ENCODE data around the gene ATP6V1G1. TPM values are rescaled to one million over a fixed set of nuclear protein-coding genes. Genes with fewer than 3 reads are reported as not detected.

ATP6V1G1 gene
- total and polyA plus RNA-seq, 4 donors, result 102 to 213 (median 168) TPM

DNA sequence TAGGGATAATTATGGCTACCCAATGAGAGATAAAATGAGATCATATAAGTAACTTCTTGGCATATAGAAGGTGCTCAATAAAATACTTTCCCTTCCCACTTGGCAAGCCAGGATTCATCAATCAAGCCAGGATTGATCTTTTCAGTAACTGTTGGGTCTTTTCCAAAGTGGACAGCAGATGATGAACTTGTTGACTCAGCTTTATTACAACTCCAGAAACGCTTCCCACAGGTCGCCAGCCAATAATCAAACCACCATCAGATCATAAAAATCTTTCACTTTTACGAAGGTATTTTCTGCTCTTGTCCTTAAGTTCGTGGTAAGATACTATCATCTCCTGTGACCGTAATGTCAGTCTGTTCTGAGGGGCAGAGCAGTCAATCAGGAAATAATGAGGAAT, 42.5 kb upstream of the ATP6V1G1 start:
- 74 to 77% methylated on average over 5 of the region's 5 CpGs for WGBS, 2 donors
- Histone ChIP-seq H3K27ac (ENCODE audit: low read depth in 1 of 2, low read length in 1 of 2) (no peak overlapping the region), H3K4me3 (no peak overlapping the region), H3K27me3 (ENCODE audit: control insufficient read depth in 3 of 3, insufficient read depth in 3 of 3, low read length in 2 of 3) (peaks cover 0 to 3% (median 0%) of the 10 kb centered on the region in 3 donors), H3K4me1 (ENCODE audit: control insufficient read depth in 5 of 5, insufficient read depth in 5 of 5, low read length in 5 of 5) (no peaks in the 10 kb centered on the region), H3K9ac (ENCODE audit: insufficient read depth in 1 of 2, low read length in 2 of 2) (no peak overlapping the region), H3K9me3 (ENCODE audit: control insufficient read depth in 4 of 4, insufficient read depth in 3 of 4, low read length in 3 of 4) (peaks cover 0 to 3% (median 0%) of the 10 kb centered on the region in 4 donors), H3K36me3 (ENCODE audit: control insufficient read depth in 4 of 4, insufficient read depth in 4 of 4, low read length in 4 of 4) (no peaks in the 10 kb centered on the region)
- DNase-seq (no peak), ATAC-seq (ENCODE audit: insufficient read depth, low FRiP score) (no peak)
- TF ChIP-seq, protein P1, sequence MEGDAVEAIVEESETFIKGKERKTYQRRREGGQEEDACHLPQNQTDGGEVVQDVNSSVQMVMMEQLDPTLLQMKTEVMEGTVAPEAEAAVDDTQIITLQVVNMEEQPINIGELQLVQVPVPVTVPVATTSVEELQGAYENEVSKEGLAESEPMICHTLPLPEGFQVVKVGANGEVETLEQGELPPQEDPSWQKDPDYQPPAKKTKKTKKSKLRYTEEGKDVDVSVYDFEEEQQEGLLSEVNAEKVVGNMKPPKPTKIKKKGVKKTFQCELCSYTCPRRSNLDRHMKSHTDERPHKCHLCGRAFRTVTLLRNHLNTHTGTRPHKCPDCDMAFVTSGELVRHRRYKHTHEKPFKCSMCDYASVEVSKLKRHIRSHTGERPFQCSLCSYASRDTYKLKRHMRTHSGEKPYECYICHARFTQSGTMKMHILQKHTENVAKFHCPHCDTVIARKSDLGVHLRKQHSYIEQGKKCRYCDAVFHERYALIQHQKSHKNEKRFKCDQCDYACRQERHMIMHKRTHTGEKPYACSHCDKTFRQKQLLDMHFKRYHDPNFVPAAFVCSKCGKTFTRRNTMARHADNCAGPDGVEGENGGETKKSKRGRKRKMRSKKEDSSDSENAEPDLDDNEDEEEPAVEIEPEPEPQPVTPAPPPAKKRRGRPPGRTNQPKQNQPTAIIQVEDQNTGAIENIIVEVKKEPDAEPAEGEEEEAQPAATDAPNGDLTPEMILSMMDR (IDR thresholded peaks at IDR 0.05; ENCODE audit: control extremely low read depth, extremely low read depth), result no peak

DNA sequence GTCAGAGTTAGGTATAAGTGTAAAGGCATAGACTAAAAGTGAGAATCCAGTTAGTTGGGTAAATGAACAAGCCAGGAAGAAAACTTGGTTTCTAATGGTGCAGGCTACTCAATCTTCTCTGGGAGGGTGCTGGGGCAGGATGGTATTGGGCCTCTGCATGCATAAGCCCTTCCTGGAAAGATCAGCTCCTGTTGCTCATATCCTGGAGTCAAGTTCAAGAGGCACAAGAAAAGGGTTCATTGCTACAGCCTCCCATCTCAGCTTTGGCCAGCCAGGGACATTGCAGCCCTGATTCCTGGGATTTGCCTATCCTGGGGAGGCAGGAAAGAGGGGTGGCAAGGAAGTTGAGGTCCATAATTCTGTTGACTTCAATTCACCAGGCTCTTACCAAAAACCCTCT, 40.7 kb upstream of the ATP6V1G1 start:
- TF ChIP-seq, protein P1 (IDR thresholded peaks at IDR 0.05; ENCODE audit: control extremely low read depth, extremely low read depth), result no peak
- H3K9ac ChIP-seq (ENCODE audit: insufficient read depth in 1 of 2, low read length in 2 of 2), result no peak overlapping the region
- no peak for DNase-seq

DNA sequence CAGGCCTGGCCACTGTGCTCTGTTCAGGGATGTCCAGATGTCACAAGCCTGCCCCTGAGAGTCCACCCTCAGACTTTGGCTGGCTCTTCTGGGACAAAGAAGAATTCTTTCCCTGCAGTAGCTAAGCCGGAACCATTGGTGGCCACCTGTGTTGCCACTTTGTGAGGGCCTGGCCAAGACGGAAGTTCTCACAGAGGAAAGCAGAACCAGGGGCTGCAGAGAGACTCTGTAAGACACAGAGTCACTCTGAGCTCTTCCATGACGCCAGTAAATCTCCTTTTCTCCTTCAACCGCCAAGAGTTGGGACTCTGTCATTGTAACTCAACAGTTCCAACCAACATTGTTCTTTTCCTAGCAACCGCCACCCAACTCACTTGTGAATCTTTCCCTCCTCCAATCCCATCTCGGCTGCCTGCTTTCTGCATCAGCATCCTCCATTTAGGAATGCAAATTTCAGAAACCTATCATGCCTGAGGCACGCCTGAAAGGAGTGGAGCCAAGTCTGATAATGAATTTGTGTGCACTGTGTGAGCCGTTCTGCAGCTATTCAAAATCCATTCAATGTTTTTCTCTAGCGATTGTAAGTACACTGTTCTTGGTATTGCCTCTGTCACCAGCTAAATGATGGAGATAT, 37.8 kb upstream of the ATP6V1G1 start:
- H3K27ac ChIP-seq (ENCODE audit: low read depth in 1 of 2, low read length in 1 of 2), result no peak overlapping the region
- no peak for DNase-seq
- no peak overlapping the region for H3K4me3 ChIP-seq
- TF ChIP-seq, protein P1 (IDR thresholded peaks at IDR 0.05; ENCODE audit: control extremely low read depth, extremely low read depth), result no peak
- peaks cover 0 to 3% (median 0%) of the 10 kb centered on the region in 4 donors for H3K9me3 ChIP-seq (ENCODE audit: control insufficient read depth in 4 of 4, insufficient read depth in 3 of 4, low read length in 3 of 4)
- H3K27me3 ChIP-seq (ENCODE audit: control insufficient read depth in 3 of 3, insufficient read depth in 3 of 3, low read length in 2 of 3), result peaks cover 0 to 3% (median 0%) of the 10 kb centered on the region in 3 donors
- no peak for ATAC-seq (ENCODE audit: insufficient read depth, low FRiP score)
- H3K36me3 ChIP-seq (ENCODE audit: control insufficient read depth in 4 of 4, insufficient read depth in 4 of 4, low read length in 4 of 4), result no peaks in the 10 kb centered on the region
- 63 to 67% methylated on average over 9 of the region's 9 CpGs for WGBS, 2 donors
- H3K9ac ChIP-seq (ENCODE audit: insufficient read depth in 1 of 2, low read length in 2 of 2), result no peak overlapping the region
- H3K4me1 ChIP-seq (ENCODE audit: control insufficient read depth in 5 of 5, insufficient read depth in 5 of 5, low read length in 5 of 5), result no peaks in the 10 kb centered on the region

More for the DNA sequence above, 40.7 kb upstream of the ATP6V1G1 start:
- H3K27me3 ChIP-seq (ENCODE audit: control insufficient read depth in 3 of 3, insufficient read depth in 3 of 3, low read length in 2 of 3), result peaks cover 0 to 3% (median 0%) of the 10 kb centered on the region in 3 donors
- no peak overlapping the region for H3K4me3 ChIP-seq
- H3K4me1 ChIP-seq (ENCODE audit: control insufficient read depth in 5 of 5, insufficient read depth in 5 of 5, low read length in 5 of 5), result no peaks in the 10 kb centered on the region
- no peak for ATAC-seq (ENCODE audit: insufficient read depth, low FRiP score)
- H3K9me3 ChIP-seq (ENCODE audit: control insufficient read depth in 4 of 4, insufficient read depth in 3 of 4, low read length in 3 of 4), result peaks cover 0 to 3% (median 0%) of the 10 kb centered on the region in 4 donors
- no peaks in the 10 kb centered on the region for H3K36me3 ChIP-seq (ENCODE audit: control insufficient read depth in 4 of 4, insufficient read depth in 4 of 4, low read length in 4 of 4)
- H3K27ac ChIP-seq (ENCODE audit: low read depth in 1 of 2, low read length in 1 of 2), result no peak overlapping the region

All from lung (tissue), 12 donors.